Lung (tissue), 12 donors: ENCODE data around the gene HMCN2. TPM values are rescaled to one million over a fixed set of nuclear protein-coding genes. Genes with fewer than 3 reads are reported as not detected.

ENCODE experiments used
- ATAC-seq: fragments of 200-7000 bp; cut with Tn5 transposase; one replicate; pipeline ENCODE4 v1.9.1; 2020; ENCODE audit warnings: moderate number of reproducible peaks; ENCODE audit not compliant: insufficient read depth, low FRiP score
- DNase-seq, 3 donors: peaks; one replicate each; pipeline ENCODE4 v3.0.0-alpha.2; 2013 to 2017
- H3K27ac ChIP-seq, 2 donors: one replicate each; pipeline ENCODE4 v1.5.1; 2013; ENCODE audit warnings: mild to moderate bottlenecking in 2 of 2, moderate library complexity in 2 of 2, control low read depth in 1 of 2, inconsistent platforms in 1 of 2, low read depth in 1 of 2, low read length in 1 of 2
- H3K27me3 ChIP-seq, 3 donors: one replicate each; pipeline ENCODE4 v1.5.1; 2013; ENCODE audit warnings: low read length in 2 of 3; ENCODE audit not compliant: control insufficient read depth in 3 of 3, insufficient read depth in 3 of 3
- H3K36me3 ChIP-seq, 4 donors: one replicate each; pipeline ENCODE4 v1.5.1; 2013; ENCODE audit warnings: low read length in 4 of 4, mild to moderate bottlenecking in 1 of 4, moderate library complexity in 1 of 4; ENCODE audit not compliant: control insufficient read depth in 4 of 4, insufficient read depth in 4 of 4
- H3K4me1 ChIP-seq, 5 donors: one replicate each; pipeline ENCODE4 v1.5.1; 2013; ENCODE audit warnings: low read length in 5 of 5, mild to moderate bottlenecking in 2 of 5, moderate library complexity in 1 of 5; ENCODE audit not compliant: control insufficient read depth in 5 of 5, insufficient read depth in 5 of 5
- H3K4me3 ChIP-seq: one replicate; pipeline ENCODE4 v1.5.1; 2013; ENCODE audit warnings: mild to moderate bottlenecking, control low read depth, moderate library complexity
- H3K9ac ChIP-seq, 2 donors: one replicate each; pipeline ENCODE4 v1.5.1; 2013; ENCODE audit warnings: low read length in 2 of 2, control low read depth in 1 of 2; ENCODE audit not compliant: insufficient read depth in 1 of 2
- H3K9me3 ChIP-seq, 4 donors: one replicate each; pipeline ENCODE4 v1.5.1; 2013; ENCODE audit warnings: low read length in 3 of 4, mild to moderate bottlenecking in 1 of 4, moderate library complexity in 1 of 4; ENCODE audit not compliant: control insufficient read depth in 4 of 4, insufficient read depth in 3 of 4
- WGBS, 2 donors: extraction: QIAGEN DNeasy Blood & Tissue Kit; methylation state at CpG; one replicate each; pipeline ENCODE4 v1.1.7; 2013; 5-methylcytosine and 5-hydroxymethylcytosine counted together
- polyA plus RNA-seq, 2 donors: library from polyadenylated mRNA; stranded (reverse); fragments of 200-250 nt; gene quantifications; one replicate each; pipeline ENCODE4 v1.2.1, GENCODE V29; 2013
- total RNA-seq, 2 donors: library from RNA; depleted of rRNA in 1 of 2; stranded (reverse); fragments of >200 nt in 1 of 2; gene quantifications; one replicate each; pipeline ENCODE4 v1.2.1, GENCODE V29; 2014 to 2021
- TF ChIP-seq, protein P1 (sequence below): IDR thresholded peaks from 2 replicates; pipeline ENCODE4 v1.5.1; 2012; ENCODE audit warnings: mild to moderate bottlenecking; ENCODE audit errors: control extremely low read depth, extremely low read depth
- donor health status: control.
- donor health status: control.
- donor health status: Bipolar disorder and iron deficiency.
- donor health status: healthy.
- donor health status: DM: yes; HTN: yes; CAD: no.

HMCN2 gene
- total and polyA plus RNA-seq, 4 donors = 2.1 to 5.2 (median 3.7) TPM

DNA sequence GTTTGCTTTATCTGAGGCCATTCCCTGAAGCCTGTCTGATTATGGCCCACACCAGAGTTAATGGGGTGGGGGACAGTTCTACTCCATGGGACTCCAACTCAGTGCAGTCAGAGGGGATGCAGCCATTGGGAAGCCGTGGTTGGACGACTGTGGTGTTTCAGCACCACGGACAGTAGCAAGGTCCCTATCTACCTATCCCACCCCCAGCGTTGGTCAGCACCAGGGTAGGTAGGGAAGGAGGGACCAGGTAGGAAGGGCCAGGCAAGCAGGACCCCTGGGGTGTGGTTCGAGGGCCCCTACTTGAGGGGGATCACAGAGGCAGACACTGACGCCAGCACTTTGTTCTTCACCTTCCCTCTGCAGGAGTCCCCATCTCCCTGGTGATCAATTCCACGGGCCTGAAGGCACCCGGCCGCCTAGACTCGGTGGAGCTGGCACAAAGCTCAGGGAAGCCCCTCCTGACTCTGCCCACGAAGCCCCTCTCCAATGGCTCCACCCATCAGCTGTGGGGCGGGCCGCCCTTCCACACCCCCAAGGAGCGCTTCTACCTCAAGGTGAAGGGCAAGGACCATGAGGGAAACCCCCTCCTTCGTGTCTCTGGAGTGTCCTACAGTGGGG is 33.2 kb downstream of the HMCN2 start:
- H3K4me3 ChIP-seq = no peak overlapping the region
- H3K4me1 ChIP-seq = peaks cover 0 to 3% (median 0%) of the 10 kb centered on the region in 5 donors
- no peak overlapping the region for H3K9ac ChIP-seq
- 63% methylated on average over 15 of the region's 15 CpGs for WGBS, 2 donors
- H3K27ac ChIP-seq = no peak overlapping the region
- no peaks in the 10 kb centered on the region for H3K9me3 ChIP-seq
- no peaks in the 10 kb centered on the region for H3K36me3 ChIP-seq
- no peak for ATAC-seq
- no peak for DNase-seq
- peaks cover 0 to 15% (median 2%) of the 10 kb centered on the region in 3 donors for H3K27me3 ChIP-seq
- TF ChIP-seq, protein P1, sequence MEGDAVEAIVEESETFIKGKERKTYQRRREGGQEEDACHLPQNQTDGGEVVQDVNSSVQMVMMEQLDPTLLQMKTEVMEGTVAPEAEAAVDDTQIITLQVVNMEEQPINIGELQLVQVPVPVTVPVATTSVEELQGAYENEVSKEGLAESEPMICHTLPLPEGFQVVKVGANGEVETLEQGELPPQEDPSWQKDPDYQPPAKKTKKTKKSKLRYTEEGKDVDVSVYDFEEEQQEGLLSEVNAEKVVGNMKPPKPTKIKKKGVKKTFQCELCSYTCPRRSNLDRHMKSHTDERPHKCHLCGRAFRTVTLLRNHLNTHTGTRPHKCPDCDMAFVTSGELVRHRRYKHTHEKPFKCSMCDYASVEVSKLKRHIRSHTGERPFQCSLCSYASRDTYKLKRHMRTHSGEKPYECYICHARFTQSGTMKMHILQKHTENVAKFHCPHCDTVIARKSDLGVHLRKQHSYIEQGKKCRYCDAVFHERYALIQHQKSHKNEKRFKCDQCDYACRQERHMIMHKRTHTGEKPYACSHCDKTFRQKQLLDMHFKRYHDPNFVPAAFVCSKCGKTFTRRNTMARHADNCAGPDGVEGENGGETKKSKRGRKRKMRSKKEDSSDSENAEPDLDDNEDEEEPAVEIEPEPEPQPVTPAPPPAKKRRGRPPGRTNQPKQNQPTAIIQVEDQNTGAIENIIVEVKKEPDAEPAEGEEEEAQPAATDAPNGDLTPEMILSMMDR = no peak

DNA sequence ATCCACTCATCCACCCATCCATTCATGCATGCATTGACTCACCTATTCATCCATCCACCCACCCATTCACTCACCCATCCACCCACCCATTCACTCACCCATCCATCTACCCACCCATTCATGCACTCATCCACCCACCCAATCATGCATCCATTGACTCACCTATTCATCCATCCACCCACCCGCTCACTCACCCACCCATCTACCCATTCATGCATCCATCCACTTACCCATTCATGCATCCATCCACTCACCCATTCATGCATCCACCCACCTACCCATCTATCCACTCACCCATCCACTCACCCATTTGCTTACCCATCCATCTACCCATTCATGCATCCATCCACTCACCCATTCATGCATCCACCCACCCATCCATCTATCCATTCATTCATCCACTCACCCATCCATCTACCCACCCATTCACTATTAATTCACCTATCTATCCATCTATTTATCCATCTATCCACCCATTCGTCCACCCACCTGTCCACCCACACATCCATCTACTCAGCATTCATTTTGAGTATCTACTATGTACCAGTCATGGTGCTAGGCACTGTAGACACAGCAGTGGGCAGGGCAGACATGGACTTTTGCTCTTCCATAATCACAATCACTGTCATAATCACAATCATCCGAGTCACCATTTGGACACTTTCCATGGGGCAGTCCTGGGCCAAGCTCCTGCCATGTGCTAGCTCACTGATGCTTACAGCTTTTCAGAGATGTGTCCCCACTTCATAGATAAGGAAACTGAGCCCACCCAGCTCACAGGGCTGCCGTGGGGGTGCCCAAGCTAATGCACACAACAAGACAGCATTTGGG is 34.4 kb downstream of the HMCN2 start:
- peaks cover 0 to 3% (median 0%) of the 10 kb centered on the region in 5 donors for H3K4me1 ChIP-seq
- no peaks in the 10 kb centered on the region for H3K36me3 ChIP-seq
- peaks cover 0 to 18% (median 2%) of the 10 kb centered on the region in 3 donors for H3K27me3 ChIP-seq
- H3K9ac ChIP-seq = no peak overlapping the region
- DNase-seq = no peak
- no peak overlapping the region for H3K4me3 ChIP-seq
- TF ChIP-seq, protein P1 = no peak
- ATAC-seq = no peak
- no peak overlapping the region for H3K27ac ChIP-seq
- WGBS, 2 donors = 63 to 79% methylated on average over 4 of the region's 4 CpGs
- H3K9me3 ChIP-seq = no peaks in the 10 kb centered on the region

DNA sequence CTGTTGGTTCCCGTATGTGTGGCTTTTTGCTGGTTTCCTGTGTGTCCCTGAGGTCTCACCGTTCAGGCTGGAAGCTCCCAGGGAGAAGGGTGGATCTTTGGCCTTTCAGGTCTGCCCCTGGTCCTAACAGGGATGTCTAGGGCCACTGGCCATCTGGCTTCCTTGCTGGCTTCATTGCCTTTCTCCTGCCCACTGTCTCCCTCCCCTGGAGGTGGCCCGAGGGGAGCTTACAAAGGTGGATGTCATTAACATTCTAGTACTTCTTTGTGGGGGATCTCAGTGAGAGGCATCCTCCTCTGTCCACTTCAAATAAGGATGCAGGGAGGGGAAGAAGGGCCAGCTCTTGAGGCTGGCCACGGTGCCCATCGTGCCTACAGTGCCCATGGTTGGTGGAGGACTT is 35.2 kb downstream of the HMCN2 start:
- Histone ChIP-seq H3K9me3 (no peaks in the 10 kb centered on the region), H3K9ac (no peak overlapping the region), H3K4me1 (no peaks in the 10 kb centered on the region), H3K27me3 (peaks cover 0 to 15% (median 2%) of the 10 kb centered on the region in 3 donors), H3K36me3 (no peaks in the 10 kb centered on the region), H3K27ac (no peak overlapping the region), H3K4me3 (no peak overlapping the region)
- DNase-seq = no peak
- WGBS, 2 donors = 67 to 74% methylated on average over 5 of the region's 5 CpGs
- TF ChIP-seq, protein P1 = no peak
- no peak for ATAC-seq
